CD4-positive, alpha-beta T cell treated with Interleukin-6 at 100 ng/mL for 8 hours (primary cell): ENCODE measurements around the gene HDLBP.
"Not testable (repeated sequence)": the region's sequence is repeated elsewhere in the genome, so short reads cannot be mapped to it uniquely, and the experiment has no call there.

Experiments
- DNase-seq: peaks from one replicate; pipeline ENCODE4 v3.0.0-alpha.2; 2020; ENCODE audit warnings: mixed read lengths, low spot score

Gene HDLBP

GRCh38 chr2:241329669-241330615 lies 14.5 kb upstream of the HDLBP start:
- no peak for DNase-seq

- DNase-seq: no peak
These were observed 9.8 kb upstream of the HDLBP start for GRCh38 chr2:241325257-241325656.

GRCh38 chr2:241324775-241325174 lies 9.3 kb upstream of the HDLBP start:
- no peak for DNase-seq

GRCh38 chr2:241323778-241324177 lies 8.3 kb upstream of the HDLBP start:
- no peak for DNase-seq

- no peak for DNase-seq
These were observed 6.4 kb upstream of the HDLBP start for GRCh38 chr2:241321886-241322285.

GRCh38 chr2:241321033-241321432 lies 5.6 kb upstream of the HDLBP start:
- DNase-seq: no peak

- no peak for DNase-seq
These were observed 4.9 kb upstream of the HDLBP start for GRCh38 chr2:241320394-241320793.

GRCh38 chr2:241318830-241319229 lies 3.4 kb upstream of the HDLBP start:
- not testable (repeated sequence) for DNase-seq

GRCh38 chr2:241317391-241317790 lies 1.9 kb upstream of the HDLBP start:
- DNase-seq: no peak

- DNase-seq: no peak
These were observed 1.4 kb upstream of the HDLBP start for GRCh38 chr2:241316825-241317224.

- peak; percentile 69 for DNase-seq
These were observed 583 bp upstream of the HDLBP start, which contains the start of gene SEPTIN2 for GRCh38 chr2:241315879-241316631. TSS of gene SEPTIN2 (plus strand) at chr2:241315925. CDS start at chr2:241324233, 8,308 bp downstream.

- DNase-seq: no peak
These were observed 1.0 kb downstream of the HDLBP start for GRCh38 chr2:241314226-241315092.

GRCh38 chr2:241313543-241314095 lies 1.9 kb downstream of the HDLBP start:
- DNase-seq: no peak

- DNase-seq: no peak
These were observed 3.4 kb downstream of the HDLBP start for GRCh38 chr2:241312082-241312481.

GRCh38 chr2:241310917-241311566 lies 4.4 kb downstream of the HDLBP start:
- DNase-seq: no peak

GRCh38 chr2:241309684-241310117 lies 5.8 kb downstream of the HDLBP start:
- DNase-seq: peak; percentile 73

- no peak for DNase-seq
These were observed 6.5 kb downstream of the HDLBP start for GRCh38 chr2:241308832-241309500.

- DNase-seq: no peak
These were observed 7.2 kb downstream of the HDLBP start for GRCh38 chr2:241308267-241308666.

GRCh38 chr2:241307055-241307454 lies 8.4 kb downstream of the HDLBP start:
- DNase-seq: no peak

- DNase-seq: no peak
These were observed 11.3 kb downstream of the HDLBP start for GRCh38 chr2:241304039-241304670.
